Fibroblast of villous mesenchyme (primary cell): Measurements from ENCODE around the gene KIR3DL2. TPM values are rescaled to one million over a fixed set of nuclear protein-coding genes. Genes with fewer than 3 reads are reported as not detected.
"Not testable (repeated sequence)": the region's sequence is repeated elsewhere in the genome, so short reads cannot be mapped to it uniquely, and the experiment has no call there.

Source experiments
- DNase-seq: peaks from one replicate; pipeline ENCODE4 v3.0.0-alpha.2; 2010; ENCODE audit warnings: low read depth
- H3K4me3 ChIP-seq: 2 replicates; pipeline ENCODE4 v1.5.1; 2011; ENCODE audit warnings: low read depth, mild to moderate bottlenecking, low read length
- CTCF ChIP-seq: IDR thresholded peaks from 2 replicates; pipeline ENCODE4 v1.5.1; 2012; ENCODE audit warnings: low read depth, mild to moderate bottlenecking, low read length; ENCODE audit not compliant: insufficient read depth
- total RNA-seq: library from RNA; depleted of rRNA; stranded (reverse); fragments of >200 nt; gene quantifications from 2 replicates; pipeline ENCODE4 v1.2.3, GENCODE V29; 2012

The KIR3DL2 gene
- not detected in 2 replicates for total RNA-seq

GRCh38 chr19:54850061-54850640 is at the start of gene KIR3DL2:
TSS of gene KIR3DL2 (plus strand) at chr19:54850443. CDS start at chr19:54850476, 33 bp downstream.
- DNase-seq = not testable (repeated sequence)

GRCh38 chr19:54803410-54803809 is 46.8 kb upstream of the KIR3DL2 start, which contains the start of gene KIR2DL4:
TSS of gene KIR2DL4 (plus strand) at chr19:54803610. CDS start at chr19:54803652, 42 bp downstream.
- TF ChIP-seq CTCF = no peak
- no peak for DNase-seq

More at GRCh38 chr19:54850061-54850640, at the start of gene KIR3DL2:
- not testable (repeated sequence) for H3K4me3 ChIP-seq

GRCh38 chr19:54804101-54804500 is 46.1 kb upstream of the KIR3DL2 start:
- TF ChIP-seq CTCF = no peak
- no peak overlapping the region for H3K4me3 ChIP-seq
- no peak for DNase-seq

More at GRCh38 chr19:54803410-54803809, 46.8 kb upstream of the KIR3DL2 start, which contains the start of gene KIR2DL4:
- H3K4me3 ChIP-seq = no peak within 1 kb of the TSS

GRCh38 chr19:54804571-54804970 is 45.7 kb upstream of the KIR3DL2 start:
- H3K4me3 ChIP-seq = no peak overlapping the region
- no peak for TF ChIP-seq CTCF
- DNase-seq = no peak

- DNase-seq = no peak
- TF ChIP-seq CTCF = no peak
- no peak overlapping the region for H3K4me3 ChIP-seq
These were observed 44.4 kb upstream of the KIR3DL2 start for GRCh38 chr19:54805665-54806515.

DNA sequence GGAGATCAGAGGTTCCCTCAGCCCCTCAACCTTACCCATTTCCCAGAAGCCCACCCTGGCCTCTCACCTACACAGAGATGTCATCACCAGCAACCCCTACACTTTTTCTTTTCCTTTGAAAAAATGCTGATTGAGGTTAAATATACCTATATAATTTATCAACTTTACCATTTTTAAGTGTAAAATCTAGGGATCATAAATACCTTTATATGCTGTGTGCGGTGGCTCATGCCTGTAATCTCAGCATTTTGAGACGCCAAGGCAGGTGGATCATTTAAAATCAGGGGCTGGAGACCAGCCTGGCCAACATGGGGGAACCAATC is 43.8 kb upstream of the KIR3DL2 start:
- no peak overlapping the region for H3K4me3 ChIP-seq
- DNase-seq = no peak
- no peak for TF ChIP-seq CTCF

GRCh38 chr19:54814571-54814970 is 35.7 kb upstream of the KIR3DL2 start:
- not testable (repeated sequence) for H3K4me3 ChIP-seq, DNase-seq

- not testable (repeated sequence) for DNase-seq, H3K4me3 ChIP-seq
These were observed 34.0 kb upstream of the KIR3DL2 start, which contains the start of gene KIR3DL1 for GRCh38 chr19:54816251-54816650. TSS of gene KIR3DL1 (plus strand) at chr19:54816468.
